Measurements from ENCODE around the gene COX6A1.

Gene COX6A1

GRCh38 chr12:120413901-120414695 lies 23.8 kb upstream of the COX6A1 start:
- Mint-ChIP-seq H3K36me3 (ENCODE audit: low read depth) (no peaks in the 10 kb centered on the region), H3K4me3 (no peak overlapping the region), H3K27me3 (no peaks in the 10 kb centered on the region), H3K4me1 (no peaks in the 10 kb centered on the region), H3K27ac (no peak overlapping the region), H3K9me3 (no peaks in the 10 kb centered on the region)
- ATAC-seq (no peak), DNase-seq (no peak)

GRCh38 chr12:120416490-120417216 lies 21.3 kb upstream of the COX6A1 start:
- DNase-seq (no peak), ATAC-seq (no peak)
- H3K4me3 Mint-ChIP-seq, result no peak overlapping the region
- no peak overlapping the region for H3K27ac Mint-ChIP-seq
- no peaks in the 10 kb centered on the region for H3K36me3 Mint-ChIP-seq (ENCODE audit: low read depth)
- H3K9me3 Mint-ChIP-seq, result no peaks in the 10 kb centered on the region
- H3K27me3 Mint-ChIP-seq, result no peaks in the 10 kb centered on the region
- no peaks in the 10 kb centered on the region for H3K4me1 Mint-ChIP-seq

- H3K4me1 Mint-ChIP-seq, result no peaks in the 10 kb centered on the region
- DNase-seq (no peak), ATAC-seq (no peak)
- H3K27me3 Mint-ChIP-seq, result no peaks in the 10 kb centered on the region
- no peak overlapping the region for H3K4me3 Mint-ChIP-seq
- no peaks in the 10 kb centered on the region for H3K9me3 Mint-ChIP-seq
- H3K27ac Mint-ChIP-seq, result no peak overlapping the region
- no peaks in the 10 kb centered on the region for H3K36me3 Mint-ChIP-seq (ENCODE audit: low read depth)
These were observed 19.9 kb upstream of the COX6A1 start for GRCh38 chr12:120417917-120418580.

- Mint-ChIP-seq H3K27me3 (no peaks in the 10 kb centered on the region), H3K36me3 (ENCODE audit: low read depth) (no peaks in the 10 kb centered on the region), H3K9me3 (no peaks in the 10 kb centered on the region), H3K4me3 (no peak overlapping the region), H3K4me1 (no peaks in the 10 kb centered on the region), H3K27ac (no peak overlapping the region)
- ATAC-seq (no peak), DNase-seq (no peak)
These were observed 16.2 kb upstream of the COX6A1 start for GRCh38 chr12:120421701-120422100.

DNA sequence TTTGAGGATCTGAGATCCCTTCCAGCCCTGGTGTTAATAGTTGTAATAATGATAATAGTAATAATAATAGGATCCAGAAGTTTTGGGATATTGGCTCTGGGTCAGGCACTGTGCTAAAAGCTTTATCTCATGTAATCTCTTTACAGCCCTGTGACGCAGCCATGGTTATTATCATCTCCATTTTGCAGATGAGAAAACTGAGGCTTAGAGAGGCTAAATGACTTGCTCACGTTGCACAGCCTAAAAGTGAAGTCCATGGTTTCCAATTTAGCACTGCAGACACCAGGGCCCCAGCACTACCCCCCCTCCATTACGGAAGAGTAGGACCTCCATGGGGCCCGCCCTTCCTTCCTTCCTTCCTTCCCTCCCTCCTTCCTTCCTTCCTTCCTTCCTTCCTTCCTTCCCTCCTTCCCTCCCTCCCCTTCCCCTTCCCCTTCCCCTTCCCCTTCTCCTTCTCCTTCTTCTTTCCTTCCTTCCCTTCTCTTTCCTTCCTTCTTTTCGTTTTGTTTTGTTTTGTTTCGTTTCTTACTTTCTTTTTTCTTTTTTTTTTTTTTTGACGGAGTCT lies 14.9 kb upstream of the COX6A1 start:
- Mint-ChIP-seq H3K4me1 (no peaks in the 10 kb centered on the region), H3K27me3 (peaks cover 3% of the 10 kb centered on the region), H3K36me3 (ENCODE audit: low read depth) (no peaks in the 10 kb centered on the region), H3K27ac (no peak overlapping the region), H3K4me3 (no peak overlapping the region), H3K9me3 (no peaks in the 10 kb centered on the region)
- DNase-seq (no peak), ATAC-seq (no peak)

DNA sequence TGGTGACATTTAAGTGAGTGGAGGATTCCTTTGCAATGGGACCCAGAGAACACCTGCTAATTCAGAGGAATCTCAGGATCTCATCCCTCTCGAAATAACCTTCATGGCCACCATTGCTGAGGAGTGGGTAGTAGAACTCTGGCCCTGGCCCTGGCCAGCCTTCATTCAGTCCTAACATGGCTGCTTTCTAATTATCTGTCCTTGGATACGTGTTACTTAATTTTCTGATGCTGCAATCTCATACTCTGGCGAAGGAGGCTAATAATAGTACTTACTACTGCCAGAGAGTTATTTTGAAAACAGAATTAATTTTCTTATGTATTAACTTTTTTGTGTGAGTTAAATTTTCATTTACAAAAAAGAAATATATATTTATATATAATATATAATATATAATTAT lies 12.1 kb upstream of the COX6A1 start:
- Mint-ChIP-seq H3K27ac (no peak overlapping the region), H3K4me3 (no peak overlapping the region), H3K36me3 (ENCODE audit: low read depth) (no peaks in the 10 kb centered on the region), H3K27me3 (peaks cover 5% of the 10 kb centered on the region), H3K9me3 (no peaks in the 10 kb centered on the region), H3K4me1 (peaks cover 5% of the 10 kb centered on the region)
- ATAC-seq, result no peak
- DNase-seq, result no peak

GRCh38 chr12:120428597-120429229 lies 9.2 kb upstream of the COX6A1 start:
- Mint-ChIP-seq H3K4me1 (peaks cover 18% of the 10 kb centered on the region), H3K9me3 (no peaks in the 10 kb centered on the region), H3K4me3 (no peak overlapping the region), H3K36me3 (ENCODE audit: low read depth) (no peaks in the 10 kb centered on the region), H3K27ac (no peak overlapping the region), H3K27me3 (peaks cover 5% of the 10 kb centered on the region)
- ATAC-seq (no peak), DNase-seq (no peak)

- Mint-ChIP-seq H3K27ac (no peak overlapping the region), H3K9me3 (no peaks in the 10 kb centered on the region), H3K4me1 (peaks cover 18% of the 10 kb centered on the region), H3K4me3 (no peak overlapping the region), H3K27me3 (peaks cover 5% of the 10 kb centered on the region), H3K36me3 (ENCODE audit: low read depth) (no peaks in the 10 kb centered on the region)
- no peak for DNase-seq
- ATAC-seq, result no peak
These were observed 8.5 kb upstream of the COX6A1 start for GRCh38 chr12:120429368-120429767.

DNA sequence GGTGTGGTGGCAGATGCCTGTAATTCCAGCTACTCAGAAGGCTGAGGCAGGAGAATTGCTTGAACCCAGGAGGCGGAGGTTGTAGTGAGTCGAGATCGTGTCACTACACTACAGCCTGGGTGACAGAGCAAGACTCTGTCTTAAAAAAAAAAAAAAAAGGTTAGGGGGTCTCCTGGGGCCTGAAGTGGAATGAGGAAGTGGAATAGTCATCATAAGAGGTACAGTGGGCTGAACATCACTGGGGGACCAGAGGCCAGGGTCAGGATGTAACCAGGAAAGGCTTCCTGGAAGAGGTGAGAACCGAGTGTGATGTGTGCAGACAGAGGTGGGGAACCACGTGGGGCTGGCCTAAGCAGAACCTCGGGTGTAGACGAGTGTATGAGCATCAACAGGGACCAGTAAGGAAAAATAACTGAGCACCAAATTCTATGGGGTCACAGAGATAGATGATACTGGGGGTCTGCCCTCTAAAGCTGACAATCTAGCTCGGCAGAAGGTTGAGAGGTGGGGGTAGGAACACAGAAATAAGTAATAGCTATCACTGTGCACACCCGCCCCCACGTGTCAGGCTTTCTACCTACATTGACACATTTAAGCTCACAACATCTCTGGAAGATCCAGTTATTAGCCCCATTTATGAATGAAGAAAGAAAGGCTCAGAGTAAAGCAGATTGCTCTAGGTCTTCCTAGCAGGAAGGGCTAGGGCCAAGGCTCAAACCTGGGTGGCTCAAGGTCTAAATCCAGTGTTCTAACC lies 5.0 kb upstream of the COX6A1 start:
- Mint-ChIP-seq H3K27me3 (peaks cover 5% of the 10 kb centered on the region), H3K27ac (no peak overlapping the region), H3K9me3 (no peaks in the 10 kb centered on the region), H3K4me1 (peaks cover 25% of the 10 kb centered on the region), H3K36me3 (ENCODE audit: low read depth) (no peaks in the 10 kb centered on the region), H3K4me3 (no peak overlapping the region)
- DNase-seq, result no peak
- no peak for ATAC-seq

DNA sequence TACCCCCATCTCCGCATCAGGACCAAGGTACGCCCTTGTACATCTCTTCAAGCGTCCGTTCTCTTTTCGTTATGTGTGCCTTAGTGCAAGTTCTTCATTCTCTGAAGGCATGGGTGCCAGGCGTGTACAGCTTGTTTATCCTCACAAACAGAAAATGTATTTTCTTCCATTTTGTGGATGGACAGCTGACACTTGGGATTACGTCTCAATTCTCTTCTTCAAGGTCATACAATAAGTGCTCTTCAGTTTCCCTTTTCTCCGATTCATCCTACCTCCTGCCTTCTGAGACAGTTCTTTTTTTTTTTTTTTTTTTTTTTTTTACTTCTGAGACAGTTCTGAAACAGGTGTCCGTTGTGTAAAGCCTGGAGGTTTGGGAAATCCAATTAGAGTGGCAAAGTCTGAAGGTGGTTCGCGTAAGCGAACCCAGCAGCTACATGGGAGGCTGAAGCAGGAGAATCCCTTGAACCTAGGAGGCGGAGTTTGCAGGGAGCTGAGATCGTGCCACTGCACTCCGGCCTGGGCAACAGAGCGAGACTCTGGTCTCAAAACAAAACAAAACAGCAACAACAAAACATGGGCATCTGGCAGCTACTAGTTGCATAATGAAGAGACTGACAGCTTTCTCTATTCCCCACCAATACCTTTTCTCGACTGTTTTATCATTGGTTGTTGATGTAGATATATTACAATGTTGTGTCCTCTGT lies 734 bp downstream of the COX6A1 start:
- Mint-ChIP-seq H3K4me1 (peaks cover 22% of the 10 kb centered on the region), H3K27me3 (peaks cover 3% of the 10 kb centered on the region), H3K27ac (peak overlapping the region; percentile 92), H3K9me3 (no peaks in the 10 kb centered on the region), H3K4me3 (peak overlapping the region; percentile 92), H3K36me3 (ENCODE audit: low read depth) (peaks cover 32% of the 10 kb centered on the region)
- ATAC-seq (no peak), DNase-seq (no peak)

- ATAC-seq (peak; percentile 44), DNase-seq (peak; percentile 79)
- peaks cover 3% of the 10 kb centered on the region for H3K27me3 Mint-ChIP-seq
- peaks cover 40% of the 10 kb centered on the region for H3K36me3 Mint-ChIP-seq (ENCODE audit: low read depth)
- H3K9me3 Mint-ChIP-seq, result no peaks in the 10 kb centered on the region
- peaks cover 32% of the 10 kb centered on the region for H3K4me1 Mint-ChIP-seq
- H3K27ac Mint-ChIP-seq, result no peak overlapping the region
- H3K4me3 Mint-ChIP-seq, result peak overlapping the region; percentile 61
These were observed 1.8 kb downstream of the COX6A1 start for GRCh38 chr12:120439646-120440247.

DNA sequence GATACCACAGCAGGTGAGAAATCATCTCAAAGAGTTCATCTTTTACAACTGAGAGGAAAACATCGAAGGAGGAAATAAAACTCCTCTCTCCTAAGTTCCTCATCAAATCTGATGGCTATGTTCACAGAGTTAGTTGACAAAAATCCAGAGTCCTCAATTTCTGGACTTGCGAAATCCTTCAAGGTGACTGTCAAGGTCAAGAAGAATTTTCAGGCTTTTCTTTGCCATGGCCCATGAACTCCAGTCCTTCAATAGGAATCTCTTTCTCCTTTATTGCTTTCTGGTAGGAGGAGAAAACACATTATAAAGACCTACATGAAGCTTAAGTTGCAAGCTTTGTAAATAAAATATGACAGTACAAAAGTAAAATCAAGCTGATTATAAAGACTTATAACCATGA lies 6.8 kb downstream of the COX6A1 start:
- Mint-ChIP-seq H3K9me3 (no peaks in the 10 kb centered on the region), H3K27me3 (peaks cover 2% of the 10 kb centered on the region), H3K4me3 (peak overlapping the region; percentile 99), H3K36me3 (ENCODE audit: low read depth) (peaks cover 44% of the 10 kb centered on the region), H3K27ac (peak overlapping the region; percentile 31), H3K4me1 (peaks cover 53% of the 10 kb centered on the region)
- DNase-seq, result no peak
- ATAC-seq, result no peak
